GM20431 (cell line): ENCODE data around the gene ADGRF5.
"Not testable (repeated sequence)": the region's sequence is repeated elsewhere in the genome, so short reads cannot be mapped to it uniquely, and the experiment has no call there.

Source experiments
- in situ Hi-C: fragments of 300-500 bp; cut with MseI, MboI; formaldehyde crosslinking; loops from one replicate; pipeline ENCODE4 v1.15.0; 2020; ENCODE audit warnings: low sequenced_read_pairs; ENCODE audit not compliant: unreplicated experiment

ADGRF5 gene

GRCh38 chr6:46896871-46897270, 24.9 kb downstream of the ADGRF5 start:
- in situ Hi-C loops, result no loop called here

- in situ Hi-C loops, result no loop called here
Observed at GRCh38 chr6:46895930-46896329, 25.8 kb downstream of the ADGRF5 start.

GRCh38 chr6:46894433-46894832, 27.3 kb downstream of the ADGRF5 start:
- in situ Hi-C loops, result no loop called here

GRCh38 chr6:46893648-46894047, 28.1 kb downstream of the ADGRF5 start:
- in situ Hi-C loops, result no loop called here

- in situ Hi-C loops, result no loop called here
Observed at GRCh38 chr6:46891252-46891795, 30.4 kb downstream of the ADGRF5 start.

GRCh38 chr6:46888578-46888977, 33.2 kb downstream of the ADGRF5 start:
- in situ Hi-C loops, result no loop called here

- in situ Hi-C loops, result no loop called here
Observed at GRCh38 chr6:46888031-46888430, 33.7 kb downstream of the ADGRF5 start.

GRCh38 chr6:46882645-46883044, 39.1 kb downstream of the ADGRF5 start:
- in situ Hi-C loops, result no loop called here

GRCh38 chr6:46879003-46879402, 42.7 kb downstream of the ADGRF5 start:
- in situ Hi-C loops, result no loop called here

- in situ Hi-C loops, result no loop called here
Observed at GRCh38 chr6:46876126-46876525, 45.6 kb downstream of the ADGRF5 start.

- in situ Hi-C loops, result loop anchor here (25.0 kb wide), 1 partner anchor 170 kb away; the partner anchor contains the start of gene ADGRF1
Observed at GRCh38 chr6:46867411-46867810, 54.3 kb downstream of the ADGRF5 start.

GRCh38 chr6:46865221-46865620, 56.5 kb downstream of the ADGRF5 start:
- in situ Hi-C loops, result loop anchor here (25.0 kb wide), 1 partner anchor 172 kb away; the partner anchor contains the start of gene ADGRF1

- in situ Hi-C loops, result loop anchor here (25.0 kb wide), 1 partner anchor 174 kb away; the partner anchor contains the start of gene ADGRF1
Observed at GRCh38 chr6:46863791-46864190, 57.9 kb downstream of the ADGRF5 start.

- in situ Hi-C loops, result loop anchor here (25.0 kb wide), 1 partner anchor 175 kb away; the partner anchor contains the start of gene ADGRF1
Observed at GRCh38 chr6:46862381-46862780, 59.4 kb downstream of the ADGRF5 start.

- in situ Hi-C loops, result loop anchor here (25.0 kb wide), 1 partner anchor 181 kb away; the partner anchor contains the start of gene ADGRF1
Observed at GRCh38 chr6:46855966-46856365, 65.8 kb downstream of the ADGRF5 start.

- in situ Hi-C loops, result loop anchor here (25.0 kb wide), 1 partner anchor 186 kb away; the partner anchor contains the start of gene ADGRF1
Observed at GRCh38 chr6:46851576-46851975, 70.2 kb downstream of the ADGRF5 start.

GRCh38 chr6:46850792-46851191, 70.9 kb downstream of the ADGRF5 start:
- in situ Hi-C loops, result loop anchor here (25.0 kb wide), 1 partner anchor 187 kb away; the partner anchor contains the start of gene ADGRF1

- in situ Hi-C loops, result no loop called here
Observed at GRCh38 chr6:46849361-46849690, 72.4 kb downstream of the ADGRF5 start.

- in situ Hi-C loops, result no loop called here
Observed at GRCh38 chr6:46848684-46849360, 72.9 kb downstream of the ADGRF5 start.

- in situ Hi-C loops, result no loop called here
Observed at GRCh38 chr6:46845126-46845525, 76.6 kb downstream of the ADGRF5 start.

GRCh38 chr6:46842252-46842846, 79.4 kb downstream of the ADGRF5 start:
- in situ Hi-C loops, result not testable (repeated sequence)
